ENCODE data around the gene RGL1.
A peak's percentile ranks its signal among the peaks of the same experiment; 100 is the strongest.

RGL1 gene

DNA sequence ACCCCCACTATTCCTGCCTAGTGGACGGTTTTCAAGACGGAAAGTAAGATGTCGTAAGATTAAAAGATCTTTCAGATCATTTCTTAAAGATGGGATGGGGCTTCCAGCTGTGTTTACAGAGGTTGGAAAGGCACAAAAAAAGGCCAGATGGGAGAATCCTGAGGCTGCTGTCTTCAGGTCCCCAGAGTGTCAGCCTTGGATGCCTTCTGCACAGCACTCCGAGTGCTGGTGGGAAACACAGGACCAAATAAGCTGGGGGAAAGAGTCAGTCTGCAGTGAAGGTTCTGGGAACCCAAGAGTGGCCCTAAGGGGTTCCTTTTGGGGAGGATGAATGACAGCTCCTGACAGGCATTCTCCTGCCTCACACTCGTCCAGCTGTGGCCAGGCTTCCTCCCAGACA, 136.1 kb downstream of the RGL1 start:
- Histone ChIP-seq H3K36me3 (ENCODE audit: control insufficient read depth in 2 of 2, insufficient read depth in 1 of 2, low read length in 2 of 2) (peaks cover 0 to 2% of the 10 kb centered on the region in 2 experiments; a peak in 1 of 3 replicates), H3K4me1 (ENCODE audit: control insufficient read depth, insufficient read depth, low read length) (peaks cover 8% of the 10 kb centered on the region; the same call in 1 of the 2 replicates), H3K9me3 (ENCODE audit: control insufficient read depth, insufficient read depth, low read depth, low read length) (no peaks in the 10 kb centered on the region), H3K4me3 (ENCODE audit: low read depth, low read length) (no peak overlapping the region), H3K27ac (ENCODE audit: extremely low read depth, low read depth, low read length) (no peak overlapping the region)
- ChIA-PET POLR2A (no interaction called here), CTCF (interaction anchor here (2.3 kb wide), 1 partner anchor 24 kb away, joined by 10 read pairs; no protein-coding TSS in a partner anchor)
- TF ChIP-seq GLI2 (tag by site-specific recombination; IDR thresholded peaks at IDR 0.05; ENCODE audit: borderline replicate concordance, low read depth), result no peak
- no peak for TF ChIP-seq MYNN (tag by site-specific recombination; IDR thresholded peaks at IDR 0.05; ENCODE audit: borderline replicate concordance)
- no peak for TF ChIP-seq ZNF416 (tag by site-specific recombination; IDR thresholded peaks at IDR 0.05)
- TF ChIP-seq YY2 (tag by site-specific recombination; IDR thresholded peaks at IDR 0.05), result no peak
- TF ChIP-seq, protein P1, sequence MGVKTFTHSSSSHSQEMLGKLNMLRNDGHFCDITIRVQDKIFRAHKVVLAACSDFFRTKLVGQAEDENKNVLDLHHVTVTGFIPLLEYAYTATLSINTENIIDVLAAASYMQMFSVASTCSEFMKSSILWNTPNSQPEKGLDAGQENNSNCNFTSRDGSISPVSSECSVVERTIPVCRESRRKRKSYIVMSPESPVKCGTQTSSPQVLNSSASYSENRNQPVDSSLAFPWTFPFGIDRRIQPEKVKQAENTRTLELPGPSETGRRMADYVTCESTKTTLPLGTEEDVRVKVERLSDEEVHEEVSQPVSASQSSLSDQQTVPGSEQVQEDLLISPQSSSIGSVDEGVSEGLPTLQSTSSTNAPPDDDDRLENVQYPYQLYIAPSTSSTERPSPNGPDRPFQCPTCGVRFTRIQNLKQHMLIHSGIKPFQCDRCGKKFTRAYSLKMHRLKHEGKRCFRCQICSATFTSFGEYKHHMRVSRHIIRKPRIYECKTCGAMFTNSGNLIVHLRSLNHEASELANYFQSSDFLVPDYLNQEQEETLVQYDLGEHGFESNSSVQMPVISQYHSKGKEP (tag by site-specific recombination; IDR thresholded peaks at IDR 0.05), result no peak
- TF ChIP-seq ZNF776 (tag by site-specific recombination; IDR thresholded peaks at IDR 0.05; ENCODE audit: borderline replicate concordance), result no peak
- TF ChIP-seq ZNF184 (tag by site-specific recombination; IDR thresholded peaks at IDR 0.05), result no peak
- no peak for TF ChIP-seq ZNF623 (tag by site-specific recombination; IDR thresholded peaks at IDR 0.05)
- TF ChIP-seq, protein P2, sequence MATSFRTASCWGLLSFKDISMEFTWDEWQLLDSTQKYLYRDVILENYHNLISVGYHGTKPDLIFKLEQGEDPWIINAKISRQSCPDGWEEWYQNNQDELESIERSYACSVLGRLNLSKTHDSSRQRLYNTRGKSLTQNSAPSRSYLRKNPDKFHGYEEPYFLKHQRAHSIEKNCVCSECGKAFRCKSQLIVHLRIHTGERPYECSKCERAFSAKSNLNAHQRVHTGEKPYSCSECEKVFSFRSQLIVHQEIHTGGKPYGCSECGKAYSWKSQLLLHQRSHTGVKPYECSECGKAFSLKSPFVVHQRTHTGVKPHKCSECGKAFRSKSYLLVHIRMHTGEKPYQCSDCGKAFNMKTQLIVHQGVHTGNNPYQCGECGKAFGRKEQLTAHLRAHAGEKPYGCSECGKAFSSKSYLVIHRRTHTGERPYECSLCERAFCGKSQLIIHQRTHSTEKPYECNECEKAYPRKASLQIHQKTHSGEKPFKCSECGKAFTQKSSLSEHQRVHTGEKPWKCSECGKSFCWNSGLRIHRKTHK (tag by site-specific recombination; IDR thresholded peaks at IDR 0.05), result no peak
- TF ChIP-seq, protein P3, sequence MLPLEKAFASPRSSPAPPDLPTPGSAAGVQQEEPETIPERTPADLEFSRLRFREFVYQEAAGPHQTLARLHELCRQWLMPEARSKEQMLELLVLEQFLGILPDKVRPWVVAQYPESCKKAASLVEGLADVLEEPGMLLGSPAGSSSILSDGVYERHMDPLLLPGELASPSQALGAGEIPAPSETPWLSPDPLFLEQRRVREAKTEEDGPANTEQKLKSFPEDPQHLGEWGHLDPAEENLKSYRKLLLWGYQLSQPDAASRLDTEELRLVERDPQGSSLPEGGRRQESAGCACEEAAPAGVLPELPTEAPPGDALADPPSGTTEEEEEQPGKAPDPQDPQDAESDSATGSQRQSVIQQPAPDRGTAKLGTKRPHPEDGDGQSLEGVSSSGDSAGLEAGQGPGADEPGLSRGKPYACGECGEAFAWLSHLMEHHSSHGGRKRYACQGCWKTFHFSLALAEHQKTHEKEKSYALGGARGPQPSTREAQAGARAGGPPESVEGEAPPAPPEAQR (tag by site-specific recombination; IDR thresholded peaks at IDR 0.05), result no peak
- no peak for TF ChIP-seq ZNF274 (IDR thresholded peaks at IDR 0.05; ENCODE audit: low read length)
- no peak for TF ChIP-seq ZNF274 (tag by site-specific recombination; IDR thresholded peaks at IDR 0.05; ENCODE audit: borderline replicate concordance)
- no peak for TF ChIP-seq ZNF529 (tag by site-specific recombination; IDR thresholded peaks at IDR 0.05; ENCODE audit: insufficient replicate concordance)
- TF ChIP-seq, protein P4, sequence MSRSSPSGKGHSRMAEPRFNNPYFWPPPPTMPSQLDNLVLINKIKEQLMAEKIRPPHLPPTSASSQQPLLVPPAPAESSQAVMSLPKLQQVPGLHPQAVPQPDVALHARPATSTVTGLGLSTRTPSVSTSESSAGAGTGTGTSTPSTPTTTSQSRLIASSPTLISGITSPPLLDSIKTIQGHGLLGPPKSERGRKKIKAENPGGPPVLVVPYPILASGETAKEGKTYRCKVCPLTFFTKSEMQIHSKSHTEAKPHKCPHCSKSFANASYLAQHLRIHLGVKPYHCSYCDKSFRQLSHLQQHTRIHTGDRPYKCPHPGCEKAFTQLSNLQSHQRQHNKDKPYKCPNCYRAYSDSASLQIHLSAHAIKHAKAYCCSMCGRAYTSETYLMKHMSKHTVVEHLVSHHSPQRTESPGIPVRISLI (tag by site-specific recombination; IDR thresholded peaks at IDR 0.05), result no peak

DNA sequence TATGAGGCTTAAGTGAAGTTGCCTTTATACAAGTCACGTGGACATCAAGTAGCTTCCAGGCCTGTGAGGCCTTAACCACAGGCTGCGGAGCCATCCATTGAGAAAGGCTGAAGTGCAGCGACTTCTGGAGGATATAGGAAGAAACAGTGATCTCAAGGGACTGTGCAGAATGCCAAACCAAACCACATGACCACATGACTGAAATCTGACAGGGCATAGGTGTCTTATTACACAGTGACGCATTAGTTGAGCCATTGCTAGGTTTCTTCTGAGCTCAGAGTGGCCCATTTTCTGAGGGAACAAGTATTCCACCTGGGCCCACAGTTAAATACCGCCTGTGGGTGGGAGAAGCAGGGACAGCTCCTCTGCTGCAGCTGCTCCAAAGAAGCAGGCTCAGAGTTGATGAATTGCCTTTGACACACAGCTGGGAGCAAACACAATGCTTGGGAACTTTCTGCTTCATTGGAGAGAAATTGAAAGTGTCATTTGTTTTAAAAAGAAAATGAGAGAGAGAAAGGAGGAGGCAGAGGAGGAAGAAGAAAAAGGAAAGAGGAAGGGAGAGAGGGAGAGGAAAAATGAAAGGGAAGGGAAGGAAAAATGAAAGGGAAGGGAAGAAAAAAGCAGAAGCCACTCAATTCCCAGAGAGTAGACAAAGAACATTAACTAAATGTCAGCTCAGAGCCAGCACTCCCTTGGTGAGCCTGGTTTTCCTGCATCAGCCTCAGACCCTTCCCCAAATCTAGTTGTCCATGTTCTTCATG, 138.2 kb downstream of the RGL1 start:
- POLR2A ChIA-PET, result interaction anchor here (0.7 to 1.6 kb wide), 4 partner anchors 10 to 108 kb away, joined by 3 to 11 read pairs (median 6); partner anchors contain the start of gene TSEN15
- Histone ChIP-seq H3K4me3 (ENCODE audit: low read depth, low read length) (no peak overlapping the region), H3K4me1 (ENCODE audit: control insufficient read depth, insufficient read depth, low read length) (peaks cover 8% of the 10 kb centered on the region; the same call in 1 of the 2 replicates), H3K27ac (ENCODE audit: extremely low read depth, low read depth, low read length) (0 out of 2 replicates have a peak overlapping the region, but pooled peaks have one; percentile 6), H3K36me3 (ENCODE audit: control insufficient read depth in 2 of 2, insufficient read depth in 1 of 2, low read length in 2 of 2) (peaks cover 0 to 2% of the 10 kb centered on the region in 2 experiments; a peak in 1 of 3 replicates), H3K9me3 (ENCODE audit: control insufficient read depth, insufficient read depth, low read depth, low read length) (no peaks in the 10 kb centered on the region)
- CTCF ChIA-PET, result interaction anchor here (0.5 to 2.3 kb wide), 9 partner anchors 8 to 585 kb away, joined by 3 to 11 read pairs (median 6); partner anchors contain the start of gene TSEN15
- no peak for TF ChIP-seq ZNF175 (tag by site-specific recombination; IDR thresholded peaks at IDR 0.05)
- peak; percentile 86 for TF ChIP-seq ZBTB21 (tag by site-specific recombination; IDR thresholded peaks at IDR 0.05)
- TF ChIP-seq ZNF394 (tag by site-specific recombination; IDR thresholded peaks at IDR 0.05; ENCODE audit: borderline replicate concordance), result peak; percentile 99
- TF ChIP-seq BCL11B (tag by site-specific recombination; IDR thresholded peaks at IDR 0.05; ENCODE audit: low read depth), result no peak
- peak; percentile 95 for TF ChIP-seq ZNF664 (tag by site-specific recombination; IDR thresholded peaks at IDR 0.05)
- TF ChIP-seq ZNF274 (IDR thresholded peaks at IDR 0.05; ENCODE audit: low read length), result no peak
- TF ChIP-seq ZNF274 (tag by site-specific recombination; IDR thresholded peaks at IDR 0.05; ENCODE audit: borderline replicate concordance), result no peak
- TF ChIP-seq REPIN1 (tag by site-specific recombination; IDR thresholded peaks at IDR 0.05; ENCODE audit: low read depth), result no peak
- peak; percentile 38; the same call in 1 of the 2 replicates for TF ChIP-seq ZBTB20 (tag by site-specific recombination; IDR thresholded peaks at IDR 0.05)
- TF ChIP-seq MEIS1 (CRISPR knock-in tag; IDR thresholded peaks at IDR 0.05; ENCODE audit: borderline replicate concordance), result no peak
- no peak for TF ChIP-seq SALL2 (tag by site-specific recombination; IDR thresholded peaks at IDR 0.05; ENCODE audit: borderline replicate concordance)
- peak; percentile 73; the same call in 1 of the 2 replicates for TF ChIP-seq MZF1 (tag by site-specific recombination; IDR thresholded peaks at IDR 0.05; ENCODE audit: borderline replicate concordance)
- peak; percentile 71 for TF ChIP-seq ZNF600 (tag by site-specific recombination; IDR thresholded peaks at IDR 0.05)
- no peak for TF ChIP-seq ZNF174 (tag by site-specific recombination; IDR thresholded peaks at IDR 0.05)
- peak; percentile 32 for TF ChIP-seq ZFHX2 (tag by site-specific recombination; conservative IDR thresholded peaks at IDR 0.05)
